GM19455 (cell line): ENCODE measurements around the gene NET1.
A peak's percentile ranks its signal among the peaks of the same experiment; 100 is the strongest.
"Not testable (repeated sequence)": the region's sequence is repeated elsewhere in the genome, so short reads cannot be mapped to it uniquely, and the experiment has no call there.

ENCODE experiments used
- ATAC-seq: cut with Tn5 transposase; IDR thresholded peaks from one replicate; pipeline ENCODE4 v1.9.1; 2021; ENCODE audit not compliant: unreplicated experiment

The NET1 gene, protein sequence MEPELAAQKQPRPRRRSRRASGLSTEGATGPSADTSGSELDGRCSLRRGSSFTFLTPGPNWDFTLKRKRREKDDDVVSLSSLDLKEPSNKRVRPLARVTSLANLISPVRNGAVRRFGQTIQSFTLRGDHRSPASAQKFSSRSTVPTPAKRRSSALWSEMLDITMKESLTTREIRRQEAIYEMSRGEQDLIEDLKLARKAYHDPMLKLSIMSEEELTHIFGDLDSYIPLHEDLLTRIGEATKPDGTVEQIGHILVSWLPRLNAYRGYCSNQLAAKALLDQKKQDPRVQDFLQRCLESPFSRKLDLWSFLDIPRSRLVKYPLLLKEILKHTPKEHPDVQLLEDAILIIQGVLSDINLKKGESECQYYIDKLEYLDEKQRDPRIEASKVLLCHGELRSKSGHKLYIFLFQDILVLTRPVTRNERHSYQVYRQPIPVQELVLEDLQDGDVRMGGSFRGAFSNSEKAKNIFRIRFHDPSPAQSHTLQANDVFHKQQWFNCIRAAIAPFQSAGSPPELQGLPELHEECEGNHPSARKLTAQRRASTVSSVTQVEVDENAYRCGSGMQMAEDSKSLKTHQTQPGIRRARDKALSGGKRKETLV

DNA sequence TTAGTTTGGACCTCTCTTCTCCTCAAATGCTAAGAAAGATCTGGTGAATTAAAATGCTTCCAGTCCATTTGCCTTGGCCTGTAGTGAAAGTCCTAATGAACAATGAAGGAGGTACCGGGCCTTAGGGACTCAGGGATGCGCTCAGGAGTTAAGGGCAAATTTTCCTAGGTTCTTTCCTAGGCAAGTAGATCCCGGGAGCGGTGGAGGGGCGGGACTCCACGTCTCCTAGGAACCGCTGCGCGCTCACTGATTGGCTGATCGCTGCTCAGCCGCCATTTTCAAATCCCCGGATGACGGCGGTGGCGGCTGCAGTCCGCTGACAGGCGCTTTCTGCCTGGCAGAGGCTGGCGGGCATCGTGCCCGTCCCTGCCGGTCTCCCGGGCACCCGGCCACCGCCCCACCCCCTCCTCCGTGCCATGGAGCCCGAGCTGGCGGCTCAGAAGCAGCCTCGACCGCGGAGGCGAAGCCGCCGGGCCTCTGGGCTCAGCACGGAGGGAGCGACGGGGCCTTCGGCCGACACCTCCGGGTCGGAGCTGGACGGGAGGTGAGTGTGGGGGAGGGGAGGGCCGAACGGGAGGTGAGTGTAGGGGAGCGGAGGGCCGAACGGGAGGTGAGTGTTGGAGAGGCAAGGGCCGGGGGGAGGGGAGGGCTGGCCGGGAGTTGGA, at the start of gene NET1:
Gene NET1 (plus strand): TSS at position 281 of the 665 bp plus-strand sequence. CDS start 136 bp downstream, at position 417.
- ATAC-seq = peak; percentile 99

DNA sequence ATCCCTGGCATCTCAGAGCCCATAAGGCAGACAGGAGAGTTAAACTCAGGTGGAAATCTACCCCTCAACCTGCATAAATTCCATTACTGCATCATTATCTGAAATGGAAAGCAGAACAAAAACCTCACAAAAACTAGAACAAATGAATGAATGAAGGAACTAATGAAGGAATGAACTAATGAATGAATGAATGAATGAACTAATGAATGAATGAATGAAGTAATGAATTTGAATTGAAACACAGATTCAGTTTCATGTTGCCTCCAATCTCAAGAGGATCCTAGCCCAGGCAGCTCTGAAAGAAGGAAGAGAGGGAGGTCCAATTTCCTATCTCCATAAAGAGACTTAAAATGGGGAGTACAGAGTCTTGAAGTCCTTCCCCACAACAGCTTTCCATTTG, 49.5 kb upstream of the NET1 start:
- ATAC-seq = no peak

DNA sequence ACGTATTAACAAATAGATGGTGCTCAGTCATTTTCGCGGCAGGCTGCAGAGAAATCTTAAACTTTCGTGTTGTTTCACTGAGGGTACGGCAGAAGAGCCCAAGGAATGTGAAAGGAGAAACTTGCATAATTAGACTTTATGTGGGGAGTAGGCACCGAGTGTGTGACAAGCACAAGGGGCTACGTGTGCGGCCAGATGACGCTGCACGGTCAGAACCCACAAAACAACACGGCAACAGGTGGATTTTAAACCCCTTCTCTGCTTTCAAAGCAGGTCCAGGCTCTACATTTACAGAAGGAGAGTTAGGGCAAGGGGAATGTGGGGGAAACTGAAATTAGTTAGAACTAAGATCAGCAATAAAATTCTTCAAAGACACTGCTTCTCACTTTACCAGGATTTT, 48.0 kb upstream of the NET1 start:
- ATAC-seq = no peak

DNA sequence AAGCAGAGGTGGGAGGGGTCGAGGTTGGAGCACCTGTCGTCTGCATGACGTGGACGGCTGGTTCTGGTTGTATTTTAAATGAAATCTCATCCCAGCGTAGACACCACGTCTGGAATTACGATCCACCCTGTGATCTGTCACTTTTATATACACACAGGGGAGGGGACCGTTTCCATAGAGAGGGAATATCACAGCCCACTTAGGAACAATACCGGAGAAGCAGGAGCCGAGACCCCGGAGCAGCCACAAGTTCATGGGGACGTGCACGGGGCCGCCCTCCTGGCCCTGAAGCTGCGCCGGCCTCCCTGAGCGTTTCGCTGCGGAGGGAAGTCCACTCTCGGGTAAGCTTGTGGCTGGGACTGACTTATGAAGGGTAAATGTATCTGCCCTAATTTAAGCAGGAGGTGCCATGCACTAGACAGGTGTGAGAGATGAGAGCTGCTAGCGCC, 47.4 kb upstream of the NET1 start, which contains the start of gene UCN3:
Gene UCN3 (plus strand): TSS at position 77 of the 449 bp plus-strand sequence. CDS start 8,755 bp downstream, outside the sequence.
- ATAC-seq = no peak

DNA sequence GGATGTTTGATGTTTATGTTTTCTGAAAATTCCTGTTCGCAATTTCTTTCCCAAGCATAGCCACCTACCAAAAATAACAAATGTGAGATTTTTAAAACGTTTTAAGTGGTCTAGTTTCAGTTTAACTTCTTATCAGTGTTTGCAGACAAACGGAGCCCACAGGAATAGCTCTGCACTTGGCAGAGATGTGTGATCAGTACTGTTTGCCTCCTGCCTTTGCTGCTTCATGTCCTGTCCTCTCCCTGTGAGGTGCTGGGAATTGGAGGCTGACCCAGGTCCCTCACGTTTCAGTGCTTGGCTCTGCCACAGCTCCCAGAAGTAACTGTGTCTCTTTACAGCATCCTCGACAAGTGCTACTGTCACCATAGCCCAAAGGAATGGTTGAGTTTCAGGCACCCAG, 46.4 kb upstream of the NET1 start:
- ATAC-seq = no peak

DNA sequence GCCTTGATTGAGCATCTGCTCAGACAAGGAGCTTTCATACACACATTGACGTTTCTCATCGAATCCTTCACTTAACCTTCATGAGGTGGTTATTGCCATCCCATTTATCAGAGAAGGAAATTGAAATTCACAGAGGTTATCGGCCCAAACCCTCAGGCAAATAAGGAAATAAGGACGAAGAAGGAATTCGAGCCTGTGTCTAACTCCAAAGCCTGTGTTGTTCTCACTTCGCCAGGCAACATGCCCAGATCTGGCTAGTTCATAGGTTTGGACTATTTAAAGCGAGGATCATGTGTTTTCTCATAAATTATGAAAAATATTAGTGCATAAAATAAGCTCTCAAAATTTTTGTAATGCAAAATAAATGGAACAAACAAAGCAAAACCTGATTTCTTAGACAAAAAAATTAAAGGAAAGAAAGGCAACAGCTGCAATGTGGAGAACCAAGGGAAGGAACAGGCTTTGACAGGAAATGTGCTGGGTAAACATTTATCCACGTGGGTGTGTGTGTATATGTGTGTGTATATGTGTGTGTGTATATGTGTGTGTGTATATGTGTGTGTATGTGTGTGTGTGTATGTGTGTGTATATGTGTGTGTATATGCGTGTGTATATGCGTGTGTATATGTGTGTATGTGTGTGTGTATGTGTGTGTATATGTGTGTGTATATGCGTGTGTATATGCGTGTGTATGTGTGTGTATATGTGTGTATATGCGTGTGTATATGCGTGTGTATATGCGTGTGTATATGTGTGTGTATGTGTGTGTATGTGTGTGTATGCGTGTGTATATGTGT, 42.8 kb upstream of the NET1 start:
- ATAC-seq = no peak

DNA sequence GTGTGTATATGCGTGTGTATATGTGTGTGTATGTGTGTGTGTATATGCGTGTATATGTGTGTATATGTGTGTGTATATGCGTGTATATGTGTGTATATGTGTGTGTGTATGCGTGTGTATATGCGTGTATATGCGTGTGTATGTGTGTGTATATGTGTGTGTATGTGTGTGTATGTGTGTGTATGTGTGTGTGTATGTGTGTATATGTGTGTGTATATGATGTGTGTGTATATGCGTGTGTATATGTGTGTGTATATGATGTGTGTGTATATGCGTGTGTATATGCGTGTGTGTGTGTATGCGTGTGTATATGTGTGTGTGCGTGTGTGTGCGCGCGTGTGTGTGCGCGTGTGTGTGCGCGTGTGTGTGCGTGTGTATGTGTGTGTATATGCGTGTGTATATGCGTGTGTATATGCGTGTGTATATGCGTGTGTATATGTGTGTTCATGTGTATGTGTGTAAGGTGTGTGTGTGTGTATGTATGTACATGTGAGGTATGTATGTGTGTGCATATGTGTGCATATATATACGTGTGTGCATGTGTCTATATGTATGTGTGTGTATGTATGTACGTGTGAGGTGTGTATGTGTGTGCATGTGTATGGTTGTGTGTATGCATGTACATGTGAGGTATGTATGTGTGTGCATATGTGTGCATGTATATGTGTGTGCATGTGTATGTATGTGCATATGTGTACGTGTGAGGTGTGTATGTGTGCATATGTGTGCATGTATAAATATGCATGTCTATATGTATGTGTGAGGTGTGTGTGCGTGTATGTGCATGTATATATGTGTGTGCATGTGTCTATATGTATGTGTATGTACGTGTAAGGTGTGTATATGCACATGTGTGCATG, 41.6 kb upstream of the NET1 start:
- ATAC-seq = no peak

DNA sequence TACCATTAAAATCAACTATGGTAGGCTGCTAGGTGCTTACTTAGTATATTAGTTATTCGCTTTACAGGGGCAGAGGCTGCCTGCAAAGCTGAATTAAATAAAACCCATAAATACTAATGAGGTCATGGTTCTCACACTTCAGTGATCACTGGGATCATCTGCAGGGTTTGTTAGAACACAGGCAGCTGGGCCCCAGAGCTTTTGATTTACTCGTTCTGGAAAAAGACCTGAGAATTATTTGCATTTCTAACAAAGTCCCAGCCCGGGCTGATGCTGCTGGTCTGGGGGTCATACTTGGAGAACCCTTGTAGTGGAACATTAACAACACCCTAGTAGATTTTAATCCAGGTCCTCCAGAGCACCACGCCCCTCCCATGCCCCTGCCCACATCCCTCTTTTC, 39.0 kb upstream of the NET1 start:
- ATAC-seq = no peak

DNA sequence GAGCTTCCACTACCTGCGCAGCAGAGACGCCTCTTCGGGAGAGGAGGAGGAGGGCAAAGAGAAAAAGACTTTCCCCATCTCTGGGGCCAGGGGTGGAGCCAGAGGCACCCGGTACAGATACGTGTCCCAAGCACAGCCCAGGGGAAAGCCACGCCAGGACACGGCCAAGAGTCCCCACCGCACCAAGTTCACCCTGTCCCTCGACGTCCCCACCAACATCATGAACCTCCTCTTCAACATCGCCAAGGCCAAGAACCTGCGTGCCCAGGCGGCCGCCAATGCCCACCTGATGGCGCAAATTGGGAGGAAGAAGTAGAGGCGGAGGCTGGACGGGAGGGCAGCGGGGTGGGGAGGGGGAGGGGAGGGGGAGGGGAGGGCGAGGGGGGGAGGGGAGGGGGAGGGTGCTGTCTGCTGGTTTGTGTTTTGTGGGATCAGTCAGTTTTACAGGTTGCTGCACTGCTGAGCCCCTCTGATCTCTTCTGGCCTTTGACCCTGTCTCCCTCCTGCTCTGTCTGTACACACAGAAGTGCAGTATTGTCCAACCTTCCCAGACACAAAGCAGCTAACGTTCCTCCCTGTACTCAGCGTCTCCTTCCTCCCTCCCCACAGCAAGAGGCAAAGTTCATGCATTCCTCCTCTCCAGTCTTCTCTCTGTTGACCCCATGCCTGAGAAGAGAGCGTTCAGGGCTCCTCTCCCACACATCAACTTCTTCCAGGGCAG, 38.3 kb upstream of the NET1 start:
- no peak for ATAC-seq

DNA sequence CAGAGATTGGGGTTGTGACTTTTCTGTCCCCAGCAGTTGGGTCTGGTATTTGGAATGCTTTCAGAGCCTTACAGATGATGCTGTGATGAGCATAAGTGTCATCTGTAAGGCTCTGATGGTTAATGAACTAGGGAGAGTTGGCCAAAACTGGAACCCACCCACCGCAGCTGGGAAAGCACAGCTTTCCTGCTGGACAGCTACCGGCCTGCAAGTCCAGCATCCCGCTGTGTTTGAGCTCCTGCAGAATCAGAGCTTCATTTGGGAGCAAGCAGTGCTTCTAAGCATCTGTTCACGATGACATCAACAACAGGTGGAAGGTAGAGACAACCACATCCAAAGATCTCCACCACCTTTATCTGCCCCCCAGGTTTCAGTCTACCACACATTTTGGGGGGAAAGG, 35.9 kb upstream of the NET1 start:
- no peak for ATAC-seq

DNA sequence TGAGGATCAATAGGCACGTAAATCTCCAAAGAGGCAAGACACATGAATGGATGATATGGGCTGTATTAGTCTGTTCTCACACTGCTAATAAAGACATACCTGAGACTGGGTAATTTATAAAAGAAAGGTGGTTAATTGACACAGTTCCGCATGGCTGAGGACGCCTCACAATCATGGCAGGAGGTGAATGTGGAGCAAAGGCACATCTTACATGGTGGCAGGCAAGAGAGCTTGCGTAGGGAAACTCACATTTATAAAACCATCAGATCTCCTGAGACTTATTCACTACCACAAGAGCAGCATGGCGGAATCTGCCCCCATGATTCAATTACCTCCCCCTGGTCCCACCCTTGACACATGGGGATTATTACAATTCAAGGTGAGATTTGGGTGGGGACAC, 33.2 kb upstream of the NET1 start:
- not testable (repeated sequence) for ATAC-seq

DNA sequence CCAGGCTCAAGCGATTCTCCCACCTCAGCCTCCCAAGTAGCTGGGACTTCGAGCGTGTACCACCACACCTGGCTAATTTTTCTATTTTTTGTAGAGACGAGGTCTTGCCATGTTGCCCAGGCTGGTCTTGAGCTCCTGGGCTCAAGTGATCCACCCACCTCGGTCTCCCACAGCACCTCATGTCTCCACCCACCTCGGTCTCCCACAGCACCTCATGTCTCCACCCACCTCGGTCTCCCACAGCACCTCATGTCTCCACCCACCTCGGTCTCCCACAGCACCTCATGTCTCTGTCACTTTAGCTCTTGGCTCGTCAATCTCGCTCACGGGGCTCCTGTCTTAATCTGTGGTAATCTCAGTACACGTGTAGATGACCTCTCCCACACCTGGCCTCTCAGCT, 32.0 kb upstream of the NET1 start:
- not testable (repeated sequence) for ATAC-seq

DNA sequence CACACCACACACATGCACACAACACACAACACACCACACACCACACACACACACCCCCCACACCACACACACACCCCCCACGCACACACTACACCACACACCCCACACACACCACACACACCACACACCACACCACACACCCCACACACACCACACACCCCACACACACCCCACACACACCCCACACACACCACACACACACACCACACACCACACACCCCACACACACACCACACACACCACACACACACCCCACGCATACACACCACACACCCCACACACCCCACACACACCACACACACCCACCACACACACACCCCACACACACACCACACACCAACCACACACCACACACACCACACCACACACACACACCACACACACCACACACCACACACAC, 31.2 kb upstream of the NET1 start:
- ATAC-seq = no peak

DNA sequence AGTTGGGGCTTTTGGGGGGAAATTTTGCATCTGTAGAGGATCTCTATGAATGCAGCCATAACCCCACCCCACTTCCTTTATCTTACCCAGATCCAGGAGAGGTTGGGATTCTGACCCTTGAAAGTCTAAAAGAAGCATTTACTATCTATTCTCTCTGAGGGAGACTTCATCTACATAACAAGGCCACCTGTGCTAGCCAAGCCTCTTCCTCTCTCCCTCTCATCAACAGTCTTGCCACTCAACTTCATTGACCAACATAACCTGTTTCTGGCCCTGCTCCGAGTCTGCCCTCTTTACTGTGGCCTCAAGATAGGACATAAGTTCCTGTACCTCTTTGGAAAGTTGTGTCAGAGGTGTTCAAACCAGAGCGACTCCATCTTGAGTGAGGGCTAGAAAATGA, 27.1 kb upstream of the NET1 start:
- ATAC-seq = no peak

DNA sequence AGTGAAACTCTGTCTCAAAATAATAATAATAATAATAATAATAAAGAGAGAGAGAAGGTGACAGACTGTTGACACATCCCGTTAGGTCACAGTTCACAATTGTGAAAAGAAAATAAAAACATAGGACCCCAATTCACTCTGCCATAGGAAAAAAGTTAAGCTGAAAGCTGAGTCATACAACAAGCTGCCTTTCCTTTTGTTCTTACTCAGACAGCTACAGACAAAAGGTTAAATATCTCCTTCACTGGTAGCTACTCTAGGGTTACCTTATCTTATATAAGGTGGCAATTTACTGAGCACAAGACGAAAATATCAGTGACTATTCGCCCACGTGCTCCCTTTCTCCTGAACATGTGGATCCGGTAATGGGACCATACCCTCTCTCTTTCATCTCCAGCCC, 25.2 kb upstream of the NET1 start:
- no peak for ATAC-seq

DNA sequence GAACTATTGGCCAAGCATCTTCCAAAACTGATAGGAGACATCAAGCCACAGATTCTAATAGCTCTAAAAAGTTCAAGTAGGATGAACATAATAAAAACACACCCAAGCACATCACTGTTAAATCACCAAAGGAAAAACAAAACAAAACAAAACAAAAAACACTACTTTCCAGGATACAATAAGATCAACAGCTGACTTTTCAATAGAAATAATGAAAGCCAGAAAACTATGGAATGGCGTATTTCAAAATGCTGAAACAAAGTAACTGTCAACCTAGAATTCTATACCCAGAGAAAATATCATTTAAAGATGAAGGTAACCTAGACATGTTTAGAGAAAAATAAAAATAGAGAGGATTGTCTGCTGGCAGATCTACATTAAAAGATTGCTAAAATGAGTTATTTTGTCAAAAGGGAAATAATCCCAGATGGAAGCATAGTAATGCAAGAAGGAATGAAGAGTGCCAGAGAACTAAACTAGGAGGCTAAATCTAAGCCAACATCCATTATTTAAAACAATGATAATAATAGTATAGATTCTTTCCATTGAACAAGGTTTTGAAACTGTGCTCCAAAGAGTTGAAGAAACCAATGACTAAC, 21.7 kb upstream of the NET1 start:
- no peak for ATAC-seq

DNA sequence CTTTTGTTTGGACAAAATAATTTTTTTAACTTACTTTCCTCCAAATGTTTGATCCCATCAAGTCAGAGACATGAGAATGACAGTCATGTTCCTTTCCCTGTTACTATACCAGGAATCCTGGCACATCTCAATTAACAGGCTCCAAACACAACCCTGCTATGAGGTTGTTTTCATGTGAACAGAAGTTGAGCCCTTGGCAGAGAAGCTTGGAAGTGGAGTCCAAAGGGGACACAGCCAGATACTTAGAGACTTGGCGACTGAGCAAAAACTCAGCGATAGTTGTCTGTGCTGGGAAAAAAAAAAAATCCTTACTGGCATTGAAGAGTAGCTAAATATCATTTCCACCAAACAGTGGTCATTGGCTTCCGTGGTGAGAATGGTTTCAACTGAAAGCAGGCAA, 20.6 kb upstream of the NET1 start:
- no peak for ATAC-seq

DNA sequence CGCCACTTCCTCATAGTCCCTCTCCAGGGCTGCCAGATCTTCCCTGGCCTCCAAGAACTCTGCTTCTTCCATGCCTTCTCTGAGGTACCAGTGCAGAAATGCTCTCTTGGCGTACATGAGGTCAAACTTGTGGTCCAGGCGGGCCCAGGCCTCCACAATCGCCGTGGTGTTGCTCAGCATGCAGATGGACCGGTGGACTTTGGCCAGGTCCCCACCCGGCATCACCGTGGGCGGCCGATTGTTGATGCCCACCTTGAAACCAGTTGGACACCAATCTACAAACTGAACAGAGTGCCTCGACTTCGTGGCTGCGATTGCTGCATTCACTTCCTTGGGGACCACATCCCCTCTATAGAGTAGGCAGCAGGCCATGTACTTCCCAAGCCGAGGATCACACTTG, 18.8 kb upstream of the NET1 start:
- no peak for ATAC-seq

DNA sequence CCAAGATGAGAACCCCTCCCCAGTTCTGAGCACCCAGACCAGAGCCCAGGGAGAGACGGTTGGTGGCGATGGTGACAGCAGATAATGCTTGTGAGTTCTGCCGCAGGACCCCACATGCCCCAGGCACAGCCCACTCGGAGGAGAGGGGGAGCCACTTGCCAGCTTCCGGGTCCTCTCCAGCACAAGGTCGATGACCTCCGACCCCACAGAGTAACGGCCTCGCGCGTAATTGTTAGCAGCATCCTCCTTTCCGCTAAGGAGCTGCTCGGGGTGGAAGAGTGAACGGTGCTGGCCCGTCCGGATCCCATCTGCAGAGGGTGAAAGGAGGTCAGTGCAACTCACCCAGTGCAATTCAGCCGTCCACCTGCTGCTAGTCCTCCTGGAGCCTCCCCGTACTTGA, 17.2 kb upstream of the NET1 start:
- no peak for ATAC-seq
